Vagina (tissue), 2 donors: ENCODE measurements around the gene LORICRIN. TPM values are rescaled to one million over a fixed set of nuclear protein-coding genes. Genes with fewer than 3 reads are reported as not detected.

ENCODE experiments used
- DNase-seq, 2 donors: peaks; one replicate each; pipeline ENCODE4 v3.0.0-alpha.2; 2017; ENCODE audit errors: extremely low spot score in 2 of 2
- H3K27ac ChIP-seq: fragments of 200-600 bp; sonication (generic); one replicate; pipeline ENCODE4 v1.5.1; 2019
- H3K27me3 ChIP-seq: fragments of 200-600 bp; sonication (generic); one replicate; pipeline ENCODE4 v1.5.1; 2019
- H3K36me3 ChIP-seq, 2 donors: fragments of 200-600 bp; sonication (generic); one replicate each; pipeline ENCODE4 v1.5.1; 2017 to 2019
- H3K4me1 ChIP-seq: fragments of 200-600 bp; sonication (generic); one replicate; pipeline ENCODE4 v1.5.1; 2019
- H3K4me3 ChIP-seq, 2 donors: fragments of 200-600 bp; sonication (generic); 1 replicate in 1 of 2; 2 replicates in 1 of 2; pipeline ENCODE4 v1.5.1; 2016 to 2019
- H3K9me3 ChIP-seq: fragments of 200-600 bp; sonication (generic); one replicate; pipeline ENCODE4 v1.5.1; 2019
- CTCF ChIP-seq, 3 experiments: fragments of 450-650 bp in 2 of 3; fragments of 200-600 bp in 1 of 3; sonication (generic) in 1 of 3; IDR thresholded peaks; one replicate each; pipeline ENCODE4 v1.5.1; 2017 to 2019; ENCODE audit warnings: antibody characterized with exemption in 3 of 3, mild to moderate bottlenecking in 2 of 3, moderate library complexity in 2 of 3
- POLR2A ChIP-seq, 2 donors: fragments of 450-650 bp; IDR thresholded peaks; one replicate each; pipeline ENCODE4 v1.6.1; 2017; ENCODE audit warnings: antibody characterized with exemption in 2 of 2, mild to moderate bottlenecking in 2 of 2, moderate library complexity in 2 of 2
- POLR2AphosphoS5 ChIP-seq, 2 donors: sonication (generic); formaldehyde crosslinking; IDR thresholded peaks; one replicate each; pipeline ENCODE4 v1.9.0; 2017; ENCODE audit warnings: antibody characterized with exemption in 2 of 2, mild to moderate bottlenecking in 2 of 2, low read depth in 1 of 2; ENCODE audit not compliant: insufficient read depth in 1 of 2
- intact Hi-C: fragments of 100-400 bp; cut with DNase I; formaldehyde crosslinking; loops from one replicate; pipeline ENCODE4 v1.15.1; 2023
- total RNA-seq: library from RNA; depleted of rRNA; stranded (reverse); fragments of >200 nt; gene quantifications from one replicate; pipeline ENCODE4 v1.2.3, GENCODE V29; 2016

The LORICRIN gene
- total RNA-seq, 1 donor from 2014 or later = not detected

DNA sequence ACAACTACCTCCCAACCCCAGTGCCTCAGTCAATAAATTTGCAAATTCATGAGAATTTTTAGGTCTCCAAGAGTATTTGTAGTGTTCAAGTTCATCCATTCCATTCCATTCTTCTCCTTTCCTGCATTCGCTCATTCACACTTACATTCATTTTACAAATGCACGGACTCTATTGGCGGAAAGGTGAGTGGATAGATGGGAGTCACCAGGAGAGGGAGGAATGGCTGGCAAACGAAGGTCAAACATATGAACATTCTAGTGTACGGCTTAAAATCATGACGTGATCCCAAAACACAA is 2.5 kb downstream of the LORICRIN start:
- H3K27me3 ChIP-seq = no peaks in the 10 kb centered on the region
- intact Hi-C loops = no loop called here

DNA sequence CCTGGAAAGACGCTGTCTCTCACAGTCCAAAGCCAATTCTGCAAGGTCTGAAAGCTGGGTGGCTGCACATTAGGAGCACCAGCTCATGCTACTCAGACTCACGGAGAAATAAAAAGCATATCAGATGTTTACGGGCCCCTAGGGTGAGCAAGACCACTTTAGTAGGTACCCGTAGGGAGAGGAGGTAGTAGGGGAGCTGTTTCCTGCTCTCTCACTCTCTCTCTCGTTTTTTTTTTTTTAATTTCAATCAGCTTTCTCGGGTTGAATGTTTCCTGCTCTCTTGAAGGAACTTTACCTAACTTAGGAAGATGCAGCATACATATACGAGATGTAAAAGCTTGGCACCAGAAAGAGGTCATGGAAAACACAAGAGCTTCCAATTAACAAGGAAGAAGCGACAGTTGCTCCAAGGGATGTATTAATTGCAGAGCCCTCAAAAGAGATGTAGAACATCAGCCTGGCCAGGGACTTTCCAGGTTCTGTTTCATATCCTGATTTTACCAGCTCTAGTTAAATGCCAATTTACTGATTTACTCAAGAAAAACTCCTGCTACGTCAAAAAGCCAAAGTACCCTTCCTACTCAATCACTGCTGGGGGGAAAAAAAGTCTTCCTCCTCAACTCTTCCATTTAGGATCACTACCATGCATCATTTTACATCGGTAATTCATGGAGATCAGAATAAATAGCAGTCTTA is 3.1 kb downstream of the LORICRIN start:
- H3K9me3 ChIP-seq = no peaks in the 10 kb centered on the region
- peaks cover 16% of the 10 kb centered on the region for H3K4me1 ChIP-seq
- no peak for DNase-seq
- no peaks in the 10 kb centered on the region for H3K36me3 ChIP-seq
- intact Hi-C loops = no loop called here
- H3K4me3 ChIP-seq = no peak overlapping the region
- TF ChIP-seq POLR2A (IDR thresholded peaks at IDR 0.05) (no peak), POLR2AphosphoS5 (IDR thresholded peaks at IDR 0.05; ENCODE audit: insufficient read depth in 1 of 2, low read depth in 1 of 2) (no peak), CTCF (IDR thresholded peaks at IDR 0.05) (no peak)
- no peak overlapping the region for H3K27ac ChIP-seq
- H3K27me3 ChIP-seq = no peaks in the 10 kb centered on the region

More for the DNA sequence above, 2.5 kb downstream of the LORICRIN start:
- Histone ChIP-seq H3K9me3 (no peaks in the 10 kb centered on the region), H3K27ac (no peak overlapping the region), H3K36me3 (no peaks in the 10 kb centered on the region), H3K4me1 (peaks cover 16% of the 10 kb centered on the region), H3K4me3 (peak overlapping the region; percentile 47 to 48)
- TF ChIP-seq POLR2AphosphoS5 (IDR thresholded peaks at IDR 0.05; ENCODE audit: insufficient read depth in 1 of 2, low read depth in 1 of 2) (no peak), POLR2A (IDR thresholded peaks at IDR 0.05) (no peak), CTCF (IDR thresholded peaks at IDR 0.05) (no peak)
- no peak for DNase-seq

DNA sequence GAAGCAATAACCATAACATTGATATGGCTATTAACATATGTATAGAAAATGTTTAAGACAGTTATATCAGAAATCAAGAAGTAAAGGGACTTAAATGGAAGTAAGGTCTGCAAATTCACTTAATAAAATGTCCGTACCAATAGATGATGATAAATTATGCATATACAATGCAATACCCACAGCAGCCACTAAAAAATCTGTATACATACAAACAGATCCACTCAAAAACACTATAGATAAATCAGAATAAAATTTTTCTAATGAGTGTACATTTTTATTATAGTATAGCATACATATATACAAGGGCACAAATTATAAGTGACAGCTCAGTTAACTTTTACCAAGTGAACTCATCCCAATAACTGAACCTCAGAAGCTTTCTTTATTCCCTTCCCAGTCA is 6.0 kb downstream of the LORICRIN start:
- Histone ChIP-seq H3K4me1 (peaks cover 16% of the 10 kb centered on the region), H3K4me3 (no peak overlapping the region), H3K36me3 (no peaks in the 10 kb centered on the region), H3K27me3 (no peaks in the 10 kb centered on the region), H3K9me3 (no peaks in the 10 kb centered on the region), H3K27ac (no peak overlapping the region)
- TF ChIP-seq CTCF (IDR thresholded peaks at IDR 0.05) (no peak), POLR2A (IDR thresholded peaks at IDR 0.05) (no peak), POLR2AphosphoS5 (IDR thresholded peaks at IDR 0.05; ENCODE audit: insufficient read depth in 1 of 2, low read depth in 1 of 2) (no peak)
- no peak for DNase-seq
- intact Hi-C loops = no loop called here

DNA sequence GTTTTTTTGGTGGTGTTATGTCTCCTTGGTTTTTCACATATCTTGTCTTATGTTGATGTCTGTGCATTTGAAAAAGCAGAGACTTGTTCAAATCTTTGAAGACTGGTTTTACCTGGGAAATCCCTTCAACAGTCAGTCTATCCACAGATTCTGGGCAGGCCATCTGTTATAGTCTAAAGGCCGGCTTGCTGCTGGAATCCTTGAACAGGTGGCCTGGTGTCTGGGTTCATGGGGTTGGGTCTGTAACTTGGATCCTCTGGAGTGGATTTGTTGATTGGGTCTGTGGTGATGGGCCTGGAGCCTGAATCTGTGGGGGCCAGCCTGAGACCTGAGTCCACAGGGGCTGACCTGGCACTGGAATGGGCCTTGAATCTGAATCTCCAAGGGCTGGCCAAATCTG is 12.2 kb downstream of the LORICRIN start:
- Histone ChIP-seq H3K4me3 (no peak overlapping the region), H3K4me1 (no peaks in the 10 kb centered on the region), H3K27ac (no peak overlapping the region), H3K36me3 (no peaks in the 10 kb centered on the region), H3K9me3 (no peaks in the 10 kb centered on the region), H3K27me3 (no peaks in the 10 kb centered on the region)
- intact Hi-C loops = no loop called here
- DNase-seq = peak in 1 of 2 donors; percentile 90
- TF ChIP-seq CTCF (IDR thresholded peaks at IDR 0.05) = no peak
- TF ChIP-seq POLR2A (IDR thresholded peaks at IDR 0.05) = no peak
- TF ChIP-seq POLR2AphosphoS5 (IDR thresholded peaks at IDR 0.05; ENCODE audit: insufficient read depth in 1 of 2, low read depth in 1 of 2) = no peak

DNA sequence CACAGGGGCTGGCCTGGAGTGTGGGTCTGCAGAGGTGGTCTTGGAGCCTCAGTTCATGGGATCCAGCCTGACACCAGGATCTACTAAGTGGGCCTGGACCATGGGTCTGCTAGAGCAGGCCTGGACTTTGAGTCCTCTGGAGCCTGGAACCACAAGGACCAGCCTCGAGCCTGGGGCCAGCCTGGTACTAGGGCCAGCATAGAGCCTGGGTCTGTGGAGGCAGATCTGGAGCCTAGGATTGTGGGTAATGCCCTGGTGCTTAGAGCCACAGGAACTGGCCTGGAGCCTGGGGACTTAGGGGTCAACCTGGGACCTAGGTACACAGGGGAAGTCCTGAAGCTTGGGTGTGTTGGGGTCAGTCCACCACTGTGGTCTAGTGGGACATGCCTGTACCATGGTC is 12.7 kb downstream of the LORICRIN start:
- H3K4me1 ChIP-seq = no peaks in the 10 kb centered on the region
- no peaks in the 10 kb centered on the region for H3K9me3 ChIP-seq
- H3K36me3 ChIP-seq = no peaks in the 10 kb centered on the region
- H3K27me3 ChIP-seq = no peaks in the 10 kb centered on the region
- DNase-seq = peak in 1 of 2 donors; percentile 67
- intact Hi-C loops = no loop called here
- H3K4me3 ChIP-seq = no peak overlapping the region
- H3K27ac ChIP-seq = no peak overlapping the region
- TF ChIP-seq CTCF (IDR thresholded peaks at IDR 0.05) = no peak
- TF ChIP-seq POLR2AphosphoS5 (IDR thresholded peaks at IDR 0.05; ENCODE audit: insufficient read depth in 1 of 2, low read depth in 1 of 2) = no peak
- TF ChIP-seq POLR2A (IDR thresholded peaks at IDR 0.05) = no peak
